ENCODE results near the gene CHRDL1.

Gene CHRDL1

GRCh38 chrX:110805303-110805702 is 9.7 kb upstream of the CHRDL1 start:
- no peaks in the 10 kb centered on the region for H3K4me1 ChIP-seq (ENCODE audit: insufficient read depth, insufficient read length)
- H3K27me3 ChIP-seq (ENCODE audit: insufficient read depth, insufficient read length), result no peaks in the 10 kb centered on the region
- no peak overlapping the region for H3K4me3 ChIP-seq (ENCODE audit: insufficient read length, low read depth)
- no peak for TF ChIP-seq YY1 (IDR thresholded peaks at IDR 0.05; ENCODE audit: insufficient read depth, insufficient read length)
- no peak for TF ChIP-seq ZNF274 (IDR thresholded peaks at IDR 0.05; ENCODE audit: low read depth, low read length)
- TF ChIP-seq SUZ12 (IDR thresholded peaks at IDR 0.05; ENCODE audit: extremely low read depth, insufficient read depth, insufficient read length), result no peak
- H3K36me3 ChIP-seq (ENCODE audit: insufficient read depth, insufficient read length, low read length), result no peaks in the 10 kb centered on the region
- no peak overlapping the region for H3K9ac ChIP-seq (ENCODE audit: insufficient read length, low read depth)
- H3K9me3 ChIP-seq (ENCODE audit: insufficient read depth, low read length), result no peaks in the 10 kb centered on the region
- no peak for DNase-seq (ENCODE audit: low read depth, low spot score)

GRCh38 chrX:110804446-110804845 is 8.8 kb upstream of the CHRDL1 start:
- H3K27me3 ChIP-seq (ENCODE audit: insufficient read depth, insufficient read length), result no peaks in the 10 kb centered on the region
- H3K36me3 ChIP-seq (ENCODE audit: insufficient read depth, insufficient read length, low read length), result no peaks in the 10 kb centered on the region
- H3K4me1 ChIP-seq (ENCODE audit: insufficient read depth, insufficient read length), result no peaks in the 10 kb centered on the region
- DNase-seq (ENCODE audit: low read depth, low spot score), result no peak
- H3K4me3 ChIP-seq (ENCODE audit: insufficient read length, low read depth), result no peak overlapping the region
- H3K9me3 ChIP-seq (ENCODE audit: insufficient read depth, low read length), result no peaks in the 10 kb centered on the region
- no peak for TF ChIP-seq ZNF274 (IDR thresholded peaks at IDR 0.05; ENCODE audit: low read depth, low read length)
- no peak for TF ChIP-seq YY1 (IDR thresholded peaks at IDR 0.05; ENCODE audit: insufficient read depth, insufficient read length)
- TF ChIP-seq SUZ12 (IDR thresholded peaks at IDR 0.05; ENCODE audit: extremely low read depth, insufficient read depth, insufficient read length), result no peak
- H3K9ac ChIP-seq (ENCODE audit: insufficient read length, low read depth), result no peak overlapping the region

- no peaks in the 10 kb centered on the region for H3K4me1 ChIP-seq (ENCODE audit: insufficient read depth, insufficient read length)
- no peaks in the 10 kb centered on the region for H3K27me3 ChIP-seq (ENCODE audit: insufficient read depth, insufficient read length)
- no peak overlapping the region for H3K9ac ChIP-seq (ENCODE audit: insufficient read length, low read depth)
- DNase-seq (ENCODE audit: low read depth, low spot score), result no peak
- no peaks in the 10 kb centered on the region for H3K36me3 ChIP-seq (ENCODE audit: insufficient read depth, insufficient read length, low read length)
- TF ChIP-seq SUZ12 (IDR thresholded peaks at IDR 0.05; ENCODE audit: extremely low read depth, insufficient read depth, insufficient read length) (no peak), ZNF274 (IDR thresholded peaks at IDR 0.05; ENCODE audit: low read depth, low read length) (no peak), YY1 (IDR thresholded peaks at IDR 0.05; ENCODE audit: insufficient read depth, insufficient read length) (no peak)
- H3K4me3 ChIP-seq (ENCODE audit: insufficient read length, low read depth), result no peak overlapping the region
- no peaks in the 10 kb centered on the region for H3K9me3 ChIP-seq (ENCODE audit: insufficient read depth, low read length)
Observed at GRCh38 chrX:110803506-110803905, 7.9 kb upstream of the CHRDL1 start.

GRCh38 chrX:110796407-110796697 is 735 bp upstream of the CHRDL1 start:
- Histone ChIP-seq H3K9ac (ENCODE audit: insufficient read length, low read depth) (peak overlapping the region; percentile 72), H3K4me3 (ENCODE audit: insufficient read length, low read depth) (peak overlapping the region; percentile 51), H3K9me3 (ENCODE audit: insufficient read depth, low read length) (no peaks in the 10 kb centered on the region), H3K4me1 (ENCODE audit: insufficient read depth, insufficient read length) (no peaks in the 10 kb centered on the region), H3K27me3 (ENCODE audit: insufficient read depth, insufficient read length) (no peaks in the 10 kb centered on the region), H3K36me3 (ENCODE audit: insufficient read depth, insufficient read length, low read length) (no peaks in the 10 kb centered on the region)
- no peak for TF ChIP-seq SUZ12 (IDR thresholded peaks at IDR 0.05; ENCODE audit: extremely low read depth, insufficient read depth, insufficient read length)
- TF ChIP-seq ZNF274 (IDR thresholded peaks at IDR 0.05; ENCODE audit: low read depth, low read length), result no peak
- TF ChIP-seq YY1 (IDR thresholded peaks at IDR 0.05; ENCODE audit: insufficient read depth, insufficient read length), result no peak
- no peak for DNase-seq (ENCODE audit: low read depth, low spot score)

- Histone ChIP-seq H3K9me3 (ENCODE audit: insufficient read depth, low read length) (no peaks in the 10 kb centered on the region), H3K4me1 (ENCODE audit: insufficient read depth, insufficient read length) (no peaks in the 10 kb centered on the region), H3K27me3 (ENCODE audit: insufficient read depth, insufficient read length) (no peaks in the 10 kb centered on the region), H3K36me3 (ENCODE audit: insufficient read depth, insufficient read length, low read length) (no peaks in the 10 kb centered on the region), H3K4me3 (ENCODE audit: insufficient read length, low read depth) (no peak overlapping the region), H3K9ac (ENCODE audit: insufficient read length, low read depth) (no peak overlapping the region)
- no peak for TF ChIP-seq SUZ12 (IDR thresholded peaks at IDR 0.05; ENCODE audit: extremely low read depth, insufficient read depth, insufficient read length)
- no peak for TF ChIP-seq ZNF274 (IDR thresholded peaks at IDR 0.05; ENCODE audit: low read depth, low read length)
- no peak for TF ChIP-seq YY1 (IDR thresholded peaks at IDR 0.05; ENCODE audit: insufficient read depth, insufficient read length)
- no peak for DNase-seq (ENCODE audit: low read depth, low spot score)
Observed at GRCh38 chrX:110794601-110795000, 1.0 kb downstream of the CHRDL1 start.

- no peak for DNase-seq (ENCODE audit: low read depth, low spot score)
- Histone ChIP-seq H3K36me3 (ENCODE audit: insufficient read depth, insufficient read length, low read length) (no peaks in the 10 kb centered on the region), H3K4me3 (ENCODE audit: insufficient read length, low read depth) (no peak overlapping the region), H3K27me3 (ENCODE audit: insufficient read depth, insufficient read length) (no peaks in the 10 kb centered on the region), H3K4me1 (ENCODE audit: insufficient read depth, insufficient read length) (no peaks in the 10 kb centered on the region), H3K9ac (ENCODE audit: insufficient read length, low read depth) (no peak overlapping the region), H3K9me3 (ENCODE audit: insufficient read depth, low read length) (no peaks in the 10 kb centered on the region)
- no peak for TF ChIP-seq SUZ12 (IDR thresholded peaks at IDR 0.05; ENCODE audit: extremely low read depth, insufficient read depth, insufficient read length)
- TF ChIP-seq ZNF274 (IDR thresholded peaks at IDR 0.05; ENCODE audit: low read depth, low read length), result no peak
- TF ChIP-seq YY1 (IDR thresholded peaks at IDR 0.05; ENCODE audit: insufficient read depth, insufficient read length), result no peak
Observed at GRCh38 chrX:110791071-110791470, 4.5 kb downstream of the CHRDL1 start.

GRCh38 chrX:110786486-110786885 is 9.1 kb downstream of the CHRDL1 start:
- no peak for TF ChIP-seq YY1 (IDR thresholded peaks at IDR 0.05; ENCODE audit: insufficient read depth, insufficient read length)
- TF ChIP-seq ZNF274 (IDR thresholded peaks at IDR 0.05; ENCODE audit: low read depth, low read length), result no peak
- no peak for TF ChIP-seq SUZ12 (IDR thresholded peaks at IDR 0.05; ENCODE audit: extremely low read depth, insufficient read depth, insufficient read length)
- no peak for DNase-seq (ENCODE audit: low read depth, low spot score)
- no peaks in the 10 kb centered on the region for H3K36me3 ChIP-seq (ENCODE audit: insufficient read depth, insufficient read length, low read length)
- no peak overlapping the region for H3K4me3 ChIP-seq (ENCODE audit: insufficient read length, low read depth)
- no peaks in the 10 kb centered on the region for H3K4me1 ChIP-seq (ENCODE audit: insufficient read depth, insufficient read length)
- no peak overlapping the region for H3K9ac ChIP-seq (ENCODE audit: insufficient read length, low read depth)
- no peaks in the 10 kb centered on the region for H3K27me3 ChIP-seq (ENCODE audit: insufficient read depth, insufficient read length)
- no peaks in the 10 kb centered on the region for H3K9me3 ChIP-seq (ENCODE audit: insufficient read depth, low read length)

- TF ChIP-seq SUZ12 (IDR thresholded peaks at IDR 0.05; ENCODE audit: extremely low read depth, insufficient read depth, insufficient read length), result no peak
- no peak for TF ChIP-seq YY1 (IDR thresholded peaks at IDR 0.05; ENCODE audit: insufficient read depth, insufficient read length)
- no peak for TF ChIP-seq ZNF274 (IDR thresholded peaks at IDR 0.05; ENCODE audit: low read depth, low read length)
- H3K36me3 ChIP-seq (ENCODE audit: insufficient read depth, insufficient read length, low read length), result no peaks in the 10 kb centered on the region
- H3K27me3 ChIP-seq (ENCODE audit: insufficient read depth, insufficient read length), result no peaks in the 10 kb centered on the region
- DNase-seq (ENCODE audit: low read depth, low spot score), result no peak
- H3K4me3 ChIP-seq (ENCODE audit: insufficient read length, low read depth), result no peak overlapping the region
- H3K9ac ChIP-seq (ENCODE audit: insufficient read length, low read depth), result no peak overlapping the region
- H3K9me3 ChIP-seq (ENCODE audit: insufficient read depth, low read length), result 0 out of 2 replicates have a peak, but pooled peaks cover 7% of the 10 kb centered on the region
- no peaks in the 10 kb centered on the region for H3K4me1 ChIP-seq (ENCODE audit: insufficient read depth, insufficient read length)
Observed at GRCh38 chrX:110759785-110760184, 35.8 kb downstream of the CHRDL1 start.

All from NT2/D1 (cell line).